Cardiac fibroblast (primary cell): ENCODE data around the gene EDEM1.

Experiments
- DNase-seq, 2 donors: peaks; one replicate each; pipeline versions ENCODE4 v3.0.0 to v3.0.0-alpha.2; 2010; ENCODE audit warnings: low read depth in 2 of 2
- H3K4me3 ChIP-seq, 2 donors: replicated peaks in 1 of 2; 1 replicate in 1 of 2; 2 replicates in 1 of 2; pipeline ENCODE4 v1.5.1; 2011; ENCODE audit warnings: low read depth in 2 of 2, low read length in 2 of 2, mild to moderate bottlenecking in 2 of 2, moderate library complexity in 1 of 2
- TF ChIP-seq, protein P1 (sequence below): IDR thresholded peaks from one replicate; pipeline ENCODE4 v1.5.1; 2011; ENCODE audit warnings: low read depth, mild to moderate bottlenecking, low read length, inconsistent platforms

The EDEM1 gene

DNA sequence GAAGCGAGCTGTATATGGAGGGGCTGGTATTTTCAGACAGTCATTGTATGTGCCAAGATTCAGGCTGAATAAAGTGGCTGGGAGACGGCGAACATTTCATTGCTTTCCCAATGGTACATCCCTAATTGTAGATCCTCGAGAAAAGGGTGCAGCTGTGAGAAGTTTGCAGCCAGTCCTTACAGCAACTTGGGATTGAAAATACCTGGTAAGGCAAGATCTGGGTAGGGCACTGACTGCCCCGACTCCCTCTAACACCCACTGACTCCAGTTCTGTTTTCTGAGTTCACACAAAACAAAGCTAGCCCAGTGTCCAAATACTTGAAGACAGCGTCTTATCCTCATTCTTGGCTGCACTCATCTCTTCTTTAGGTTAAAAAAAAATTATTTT, 63.7 kb downstream of the EDEM1 start:
- peak overlapping the region; percentile 27 to 41 for H3K4me3 ChIP-seq
- no peak for DNase-seq
- TF ChIP-seq, protein P1, sequence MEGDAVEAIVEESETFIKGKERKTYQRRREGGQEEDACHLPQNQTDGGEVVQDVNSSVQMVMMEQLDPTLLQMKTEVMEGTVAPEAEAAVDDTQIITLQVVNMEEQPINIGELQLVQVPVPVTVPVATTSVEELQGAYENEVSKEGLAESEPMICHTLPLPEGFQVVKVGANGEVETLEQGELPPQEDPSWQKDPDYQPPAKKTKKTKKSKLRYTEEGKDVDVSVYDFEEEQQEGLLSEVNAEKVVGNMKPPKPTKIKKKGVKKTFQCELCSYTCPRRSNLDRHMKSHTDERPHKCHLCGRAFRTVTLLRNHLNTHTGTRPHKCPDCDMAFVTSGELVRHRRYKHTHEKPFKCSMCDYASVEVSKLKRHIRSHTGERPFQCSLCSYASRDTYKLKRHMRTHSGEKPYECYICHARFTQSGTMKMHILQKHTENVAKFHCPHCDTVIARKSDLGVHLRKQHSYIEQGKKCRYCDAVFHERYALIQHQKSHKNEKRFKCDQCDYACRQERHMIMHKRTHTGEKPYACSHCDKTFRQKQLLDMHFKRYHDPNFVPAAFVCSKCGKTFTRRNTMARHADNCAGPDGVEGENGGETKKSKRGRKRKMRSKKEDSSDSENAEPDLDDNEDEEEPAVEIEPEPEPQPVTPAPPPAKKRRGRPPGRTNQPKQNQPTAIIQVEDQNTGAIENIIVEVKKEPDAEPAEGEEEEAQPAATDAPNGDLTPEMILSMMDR, result no peak

DNA sequence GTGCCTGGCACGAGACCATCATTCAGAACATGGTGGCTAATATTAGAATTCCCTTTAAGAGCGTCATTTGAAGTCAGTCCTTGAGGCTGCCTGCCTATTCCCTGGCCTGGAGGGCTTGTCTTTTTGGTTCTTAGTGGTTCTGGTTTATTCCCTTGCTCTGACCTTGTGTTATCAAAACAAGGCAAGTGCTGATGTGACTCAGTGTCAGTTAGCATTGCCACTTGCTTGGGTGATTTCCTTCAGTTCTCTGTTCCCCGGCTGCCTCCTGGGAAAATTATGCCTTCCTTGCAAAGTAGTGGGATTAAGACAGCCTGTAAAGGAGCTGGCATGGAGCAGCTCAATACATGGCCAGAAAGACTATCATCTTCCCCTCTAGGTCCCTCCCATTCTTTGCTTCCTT, 64.6 kb downstream of the EDEM1 start:
- TF ChIP-seq, protein P1, result no peak
- no peak for DNase-seq
- H3K4me3 ChIP-seq, result no peak overlapping the region

DNA sequence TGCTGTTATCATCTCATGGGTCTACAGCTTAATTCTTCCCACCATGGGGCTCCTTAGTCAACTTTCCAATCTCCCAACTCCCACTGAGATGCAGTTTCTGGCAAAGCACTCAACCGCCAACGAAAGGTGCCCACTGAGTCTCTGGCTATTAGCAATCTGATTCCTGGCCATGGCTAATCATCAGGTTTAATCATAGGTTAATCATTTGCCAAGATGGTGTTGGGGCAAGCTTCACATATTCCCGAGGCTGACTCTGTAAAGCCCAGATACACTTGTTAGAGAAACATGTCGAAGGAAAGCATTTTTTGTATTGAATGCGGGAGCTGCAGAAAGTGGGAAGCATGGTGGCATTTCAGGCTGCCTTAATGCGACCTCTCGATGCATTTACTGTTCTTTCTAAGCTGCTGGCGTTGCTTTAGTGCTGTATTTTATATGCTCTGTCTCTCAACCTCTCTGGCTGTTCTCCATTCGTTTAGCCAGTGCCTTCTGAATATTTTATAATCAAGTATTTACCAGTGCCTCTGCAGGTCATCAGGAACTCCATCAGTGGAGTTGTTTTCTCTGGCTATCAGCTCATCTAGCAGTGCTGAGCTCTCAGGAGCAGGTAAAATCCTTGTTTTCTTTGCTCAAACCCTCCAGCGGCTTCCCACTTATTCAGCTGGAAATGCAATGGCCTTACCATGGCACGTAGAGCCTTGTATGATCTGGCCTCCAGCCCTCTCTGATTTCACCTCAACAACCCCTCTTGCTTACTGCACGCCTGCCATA, 67.0 kb downstream of the EDEM1 start:
- H3K4me3 ChIP-seq, result no peak overlapping the region
- DNase-seq, result no peak
- TF ChIP-seq, protein P1, result no peak

DNA sequence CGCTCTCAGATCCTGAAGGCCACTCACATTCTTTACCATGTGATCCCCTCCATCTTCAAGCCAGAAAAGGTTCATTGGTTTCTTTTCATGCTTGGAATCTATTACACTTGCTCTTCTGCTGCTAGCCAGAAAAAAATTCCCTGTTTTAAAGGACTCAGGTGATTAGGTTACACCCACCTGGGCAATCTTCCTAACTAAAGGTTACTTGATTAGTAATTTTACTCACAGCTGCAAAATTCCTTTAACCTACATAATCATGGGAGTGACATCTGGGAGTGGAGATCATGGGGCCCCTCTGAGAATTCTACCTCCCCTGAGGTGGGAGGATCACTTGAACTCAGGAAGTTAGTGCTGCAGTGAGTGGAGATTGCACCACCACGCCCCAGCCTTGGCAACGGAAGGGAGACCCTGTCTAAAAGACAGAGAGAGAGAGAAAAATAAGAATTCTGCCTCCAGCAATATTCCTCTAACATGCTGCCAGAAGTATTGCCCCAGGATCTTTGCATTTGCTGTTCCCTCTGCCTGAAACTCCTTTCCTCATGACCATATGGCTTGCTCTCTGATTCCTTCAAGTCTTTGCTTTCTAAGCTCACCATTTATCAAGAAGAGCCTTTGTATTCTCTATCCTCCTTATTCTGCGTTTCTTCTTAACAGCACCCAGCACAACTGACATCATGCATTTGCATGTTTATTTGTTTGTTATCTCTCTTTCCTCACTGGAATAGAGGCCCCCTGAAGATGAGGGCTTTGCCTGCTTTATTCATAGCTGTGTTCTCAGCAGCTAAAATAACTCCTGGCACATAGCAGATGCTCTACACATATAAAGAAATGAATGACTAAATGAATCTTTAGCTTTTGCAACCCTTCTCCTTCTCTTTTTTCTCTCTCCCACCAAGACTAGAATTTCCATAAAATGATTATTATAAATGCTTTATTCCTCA, 68.2 kb downstream of the EDEM1 start:
- no peak overlapping the region for H3K4me3 ChIP-seq
- no peak for DNase-seq
- TF ChIP-seq, protein P1, result no peak

DNA sequence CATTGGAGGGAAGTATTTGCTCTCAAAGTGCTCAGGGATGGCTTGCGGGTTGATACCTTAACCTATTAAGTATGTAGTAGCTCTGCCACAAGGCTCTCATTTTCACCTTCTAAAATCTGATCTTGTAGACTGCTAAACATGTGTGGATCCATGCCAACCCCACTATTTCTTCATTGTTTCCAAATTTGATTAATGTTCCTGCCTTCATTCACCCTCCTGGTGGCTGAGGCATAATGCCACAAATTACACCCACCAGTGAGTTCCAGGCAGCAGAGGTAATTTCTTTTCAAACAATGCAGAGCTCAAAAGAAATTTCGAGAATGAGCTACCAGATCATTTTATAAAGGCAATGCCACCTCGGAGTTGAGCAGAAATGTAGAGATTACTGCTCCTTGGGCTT, 71.0 kb downstream of the EDEM1 start:
- DNase-seq, result no peak
- TF ChIP-seq, protein P1, result no peak
- no peak overlapping the region for H3K4me3 ChIP-seq

DNA sequence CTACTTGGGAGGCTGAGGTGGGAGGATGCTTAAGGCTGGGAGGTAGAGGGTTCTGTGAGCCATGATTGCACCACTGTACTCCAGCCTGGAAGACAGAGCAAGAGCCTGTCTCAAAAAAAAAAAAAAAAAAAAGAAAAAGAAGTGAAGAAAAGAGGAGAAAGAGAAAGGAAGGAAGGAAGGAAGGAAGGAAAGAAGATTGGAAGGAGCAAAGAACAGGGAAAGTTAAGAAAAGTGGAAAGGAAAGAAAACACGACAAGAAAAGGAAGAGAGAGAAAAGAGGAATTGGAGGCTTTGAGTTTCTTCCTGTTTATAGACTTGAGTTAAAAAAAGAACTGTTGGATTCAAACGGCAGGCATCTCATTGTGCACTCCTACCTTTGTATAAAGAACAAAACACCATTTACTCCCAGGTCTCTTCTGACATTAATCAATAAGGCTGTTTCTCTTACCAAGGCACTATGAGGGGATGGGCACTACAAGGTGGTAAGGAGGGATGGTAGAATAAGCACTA, 73.5 kb downstream of the EDEM1 start:
- no peak for DNase-seq
- H3K4me3 ChIP-seq, result no peak overlapping the region

More for the DNA sequence above, 73.5 kb downstream of the EDEM1 start:
- TF ChIP-seq, protein P1, result no peak
